Smooth muscle cell of the brain vasculature (primary cell): ENCODE measurements around the gene SPTBN2.
A peak's percentile ranks its signal among the peaks of the same experiment; 100 is the strongest.
"Not testable (repeated sequence)": the region's sequence is repeated elsewhere in the genome, so short reads cannot be mapped to it uniquely, and the experiment has no call there.

Source experiments
- DNase-seq: peaks from one replicate; pipeline ENCODE4 v3.0.0-alpha.2; 2012; ENCODE audit warnings: low read depth, low spot score

The SPTBN2 gene

DNA sequence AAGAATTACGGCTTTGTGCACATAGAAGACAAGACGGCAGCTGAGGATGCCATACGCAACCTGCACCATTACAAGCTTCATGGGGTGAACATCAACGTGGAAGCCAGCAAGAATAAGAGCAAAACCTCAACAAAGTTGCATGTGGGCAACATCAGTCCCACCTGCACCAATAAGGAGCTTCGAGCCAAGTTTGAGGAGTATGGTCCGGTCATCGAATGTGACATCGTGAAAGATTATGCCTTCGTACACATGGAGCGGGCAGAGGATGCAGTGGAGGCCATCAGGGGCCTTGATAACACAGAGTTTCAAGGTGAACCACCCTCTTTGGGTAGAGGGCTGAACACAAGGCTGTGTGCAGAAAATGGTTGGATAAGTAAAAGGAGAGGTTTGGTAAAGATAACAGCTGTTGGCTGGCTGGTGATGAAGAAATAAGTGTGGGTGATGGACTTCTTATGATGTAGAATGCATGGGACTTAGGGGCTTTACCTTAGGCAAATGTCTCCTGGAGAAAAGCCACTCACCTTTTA is 89.1 kb downstream of the SPTBN2 start:
- not testable (repeated sequence) for DNase-seq

DNA sequence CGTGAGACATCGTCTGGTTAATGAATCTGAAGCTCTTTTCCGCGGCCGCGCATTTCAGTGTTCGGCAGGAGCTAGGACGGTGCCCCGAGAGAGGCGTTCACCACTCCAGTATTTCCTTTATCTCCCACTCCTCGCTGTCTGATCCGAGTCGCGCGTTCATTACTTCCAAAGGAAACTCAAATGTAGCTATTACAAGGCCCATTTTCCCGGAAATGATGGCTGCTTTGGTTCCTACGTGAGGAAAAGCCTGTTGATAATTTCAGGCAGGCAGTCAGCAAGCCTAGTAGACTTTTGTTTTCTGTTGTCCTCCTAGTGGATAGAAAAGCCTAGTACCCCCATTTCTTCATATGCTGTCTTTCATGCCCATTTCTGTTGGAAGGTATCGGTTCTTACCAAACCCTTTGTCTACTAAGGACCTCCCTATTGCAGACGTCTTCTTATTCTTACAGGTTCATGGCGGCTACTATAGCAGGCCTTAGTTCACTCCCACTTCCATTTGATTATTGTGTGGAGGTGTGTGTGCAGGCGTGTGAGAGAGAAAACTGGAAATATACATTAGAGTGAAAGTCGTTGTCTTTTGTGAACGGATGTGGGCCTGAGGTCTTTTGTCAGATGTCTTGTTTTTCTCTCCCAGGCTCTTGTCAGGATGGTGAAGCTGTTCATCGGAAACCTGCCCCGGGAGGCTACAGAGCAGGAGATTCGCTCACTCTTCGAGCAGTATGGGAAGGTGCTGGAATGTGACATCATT is 89.8 kb downstream of the SPTBN2 start:
- DNase-seq = peak; percentile 7

DNA sequence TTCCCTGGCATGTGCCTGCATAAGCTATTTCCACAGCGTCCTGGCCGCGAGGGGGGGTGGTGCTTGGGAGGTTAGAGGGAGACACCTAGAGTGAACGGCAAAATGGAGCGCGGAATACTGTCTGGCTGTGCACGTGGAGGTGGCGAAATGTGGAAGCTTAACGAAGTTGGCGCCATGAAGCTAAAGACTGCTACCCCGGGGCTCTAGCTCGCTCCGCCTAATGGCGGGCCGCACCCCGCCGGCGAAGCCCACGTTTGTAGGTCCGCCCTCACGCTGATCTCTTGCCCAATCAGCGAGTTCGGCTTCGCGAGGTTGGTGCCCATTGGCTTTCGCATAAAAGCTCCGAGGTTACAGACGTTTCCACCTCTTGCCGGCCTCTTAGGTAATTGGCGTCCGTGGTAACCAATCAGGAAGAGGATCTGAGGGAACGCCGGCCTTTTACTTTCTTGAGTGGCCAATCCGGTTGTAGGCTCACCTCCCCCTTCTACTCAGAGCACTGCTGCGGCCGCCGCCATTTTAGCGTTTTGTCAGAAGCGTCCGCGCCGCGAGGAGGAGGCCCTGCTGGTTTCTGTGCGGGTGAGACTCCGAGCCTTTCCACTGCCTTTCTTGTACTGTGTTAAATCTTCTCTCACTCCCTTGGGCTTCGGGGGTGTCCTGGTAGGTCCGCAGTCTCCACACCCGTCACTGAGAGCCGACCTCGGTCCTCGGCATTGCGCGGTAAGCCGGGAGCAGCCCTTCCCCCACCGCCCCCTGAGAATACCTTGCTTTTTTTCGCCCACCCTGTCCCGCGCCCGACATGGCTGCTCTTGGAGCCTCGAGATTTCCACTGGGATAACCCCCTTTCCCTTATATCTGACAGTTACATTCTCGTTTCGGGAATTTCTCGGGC is 90.6 kb downstream of the SPTBN2 start, which contains the start of gene RBM4:
Gene RBM4, plus strand, starts transcription at position 527 of the 889 bp plus-strand sequence. CDS start 1,009 bp downstream, outside the sequence.
- DNase-seq = peak; percentile 100

DNA sequence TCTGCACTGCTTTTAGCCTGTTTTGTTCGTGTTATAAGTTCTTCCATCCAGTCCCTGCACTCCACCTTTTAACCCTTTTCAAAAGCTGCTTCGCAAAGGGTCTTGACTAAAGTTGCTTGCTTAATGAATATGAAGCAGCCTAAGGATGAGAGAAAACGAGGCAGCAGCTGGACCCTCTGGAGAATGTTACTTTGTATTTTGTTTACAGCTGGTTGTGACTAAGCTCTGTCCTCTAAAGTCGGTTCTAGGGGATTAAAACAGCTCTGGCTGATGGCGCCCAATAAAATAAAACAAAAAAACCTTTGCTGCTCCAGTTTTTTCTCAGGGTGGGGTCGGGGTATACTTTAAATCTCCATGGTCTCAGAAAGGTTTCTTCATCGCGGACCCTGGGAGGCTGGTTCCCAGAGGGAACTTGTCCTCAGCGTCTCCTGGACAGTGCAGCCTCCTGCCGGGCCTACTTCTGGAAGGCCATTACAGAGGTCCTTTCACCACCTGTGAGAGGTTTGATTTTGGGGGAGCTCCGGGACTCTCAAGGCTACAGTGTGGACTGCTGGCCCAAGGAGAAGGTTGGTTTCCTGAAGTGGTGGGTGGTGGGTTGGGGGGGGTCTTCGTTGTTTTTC is 91.3 kb downstream of the SPTBN2 start:
- DNase-seq = no peak

DNA sequence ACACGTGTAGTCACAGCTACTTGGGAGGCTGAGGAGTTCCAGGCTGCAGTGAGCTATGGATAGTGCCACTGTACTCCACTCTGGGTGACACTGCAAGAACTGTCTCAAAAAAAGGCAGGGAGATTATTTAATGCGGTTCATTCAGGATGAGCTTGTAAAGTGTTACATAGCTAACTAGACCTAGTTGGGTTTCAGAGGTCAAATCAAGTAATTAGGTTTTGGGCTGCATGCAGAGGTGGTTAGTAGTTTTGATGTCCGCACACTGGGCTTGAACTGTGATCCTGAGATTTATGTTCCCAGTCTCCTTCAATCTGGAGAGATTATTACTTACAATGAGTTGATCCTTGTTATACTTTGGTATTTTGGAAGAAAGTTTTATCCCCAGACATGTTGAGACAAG is 92.6 kb downstream of the SPTBN2 start:
- no peak for DNase-seq
